Activated CD8-positive, alpha-beta memory T cell treated with anti-CD3 and anti-CD28 coated beads, Interleukin-2, amount 50 U/mL, for 4 hours (primary cell): ENCODE measurements around the gene C4BPA.

ENCODE experiments used
- DNase-seq: peaks from one replicate; pipeline ENCODE4 v3.0.0-alpha.2; 2020

C4BPA gene

GRCh38 chr1:207194197-207194596 is 90.2 kb downstream of the C4BPA start:
- DNase-seq: no peak
